ENCODE data around the gene COL23A1.
"Not testable (repeated sequence)": the region's sequence is repeated elsewhere in the genome, so short reads cannot be mapped to it uniquely, and the experiment has no call there.

The COL23A1 gene

GRCh38 chr5:178229111-178229510 is 361.1 kb downstream of the COL23A1 start:
- DNase-seq (ENCODE audit: low read depth in 2 of 2) = not testable (repeated sequence)

DNA sequence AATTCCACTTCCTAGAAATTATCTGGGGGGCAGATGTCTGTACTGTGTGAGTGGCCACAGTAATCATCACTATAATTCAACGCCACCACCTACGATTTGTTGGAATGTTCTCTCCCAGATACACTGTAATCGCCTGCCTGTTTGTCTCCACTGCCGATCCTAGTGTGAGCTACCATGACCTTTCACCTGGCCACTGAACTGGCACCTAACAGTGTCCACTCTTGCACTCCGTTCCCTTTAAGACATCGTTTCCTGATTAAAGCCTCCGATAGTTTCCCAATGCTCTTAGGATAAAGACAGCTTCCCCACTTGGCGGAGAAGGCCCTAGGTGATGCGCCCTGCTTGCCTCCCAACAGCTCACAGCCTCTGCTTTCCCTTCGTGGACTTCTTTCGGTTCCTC is 361.6 kb downstream of the COL23A1 start:
- no peak for DNase-seq (ENCODE audit: low read depth in 2 of 2)

- no peak for DNase-seq (ENCODE audit: low read depth in 2 of 2)
Measured at GRCh38 chr5:178227929-178228328, 362.3 kb downstream of the COL23A1 start.

DNA sequence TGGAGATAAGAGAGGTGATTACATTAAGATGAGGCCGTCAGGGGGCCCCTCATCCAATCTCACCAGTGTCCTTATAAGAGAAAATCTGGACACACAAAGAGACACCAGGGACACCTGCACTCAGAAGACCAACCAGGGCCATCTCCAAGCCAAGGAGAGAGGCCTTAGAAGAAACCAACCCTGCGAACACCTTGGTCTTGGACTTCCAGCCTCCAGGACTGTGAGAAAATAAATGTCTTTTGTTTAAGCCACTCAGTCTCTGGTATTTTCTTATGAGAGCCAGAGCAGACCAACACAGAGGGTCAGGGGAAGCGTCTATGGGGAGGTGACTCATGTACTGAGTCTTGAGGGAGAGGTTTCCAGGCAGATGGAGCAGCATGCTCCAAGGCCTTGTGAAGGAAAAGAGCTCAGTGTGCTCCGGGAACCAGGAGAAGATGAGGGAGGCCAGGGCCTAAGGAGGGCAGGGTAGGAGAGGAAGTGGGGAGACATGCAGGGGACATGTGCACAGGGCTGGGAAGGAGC is 363.0 kb downstream of the COL23A1 start:
- DNase-seq (ENCODE audit: low read depth in 2 of 2) = no peak

- DNase-seq (ENCODE audit: low read depth in 2 of 2) = no peak
Measured at GRCh38 chr5:178225174-178225573, 365.0 kb downstream of the COL23A1 start.

DNA sequence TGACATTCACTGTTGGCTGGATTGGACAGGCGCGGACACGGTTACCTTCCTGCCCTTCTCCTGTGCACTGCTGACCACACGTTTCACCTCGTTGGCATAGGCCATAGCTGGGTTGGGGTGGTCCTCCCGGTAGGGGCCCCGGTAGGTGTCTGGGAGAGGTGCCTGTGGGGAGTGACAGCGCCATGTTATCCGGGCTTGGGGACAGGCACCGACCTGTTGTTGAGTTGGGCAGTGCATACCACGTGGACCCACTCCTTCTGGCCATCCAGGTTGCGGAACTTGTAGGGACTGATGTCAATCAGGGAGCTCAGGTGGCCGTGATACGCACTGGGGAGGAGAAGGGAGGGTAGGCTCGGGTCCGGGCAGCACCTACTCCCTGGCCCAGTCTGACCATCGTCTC is 365.8 kb downstream of the COL23A1 start:
- DNase-seq (ENCODE audit: low read depth in 2 of 2) = no peak

DNA sequence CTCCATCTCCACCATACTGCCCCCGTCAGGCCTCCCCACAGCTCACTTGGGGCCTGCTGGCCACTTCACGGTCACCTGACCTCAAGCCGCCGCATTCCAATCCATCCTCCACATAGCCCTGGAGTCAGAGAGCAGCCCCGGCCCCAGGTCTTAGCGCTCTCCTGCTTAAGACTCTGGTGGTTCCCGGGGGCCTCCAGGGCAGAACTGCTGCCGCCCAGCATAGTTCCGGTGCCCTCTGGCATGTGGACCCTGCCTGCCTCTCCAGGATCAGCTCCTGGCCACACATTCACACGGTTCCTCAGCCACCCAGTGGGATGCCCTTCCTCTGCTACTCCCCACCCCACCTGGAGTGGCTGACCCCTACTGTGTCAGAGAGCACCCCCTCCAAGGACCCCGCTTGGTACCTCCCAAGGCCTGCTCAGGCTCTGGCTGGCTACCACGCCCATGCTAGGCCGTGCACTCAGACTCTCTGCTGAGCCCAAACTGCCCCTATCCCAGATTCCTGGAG is 366.3 kb downstream of the COL23A1 start:
- no peak for DNase-seq (ENCODE audit: low read depth in 2 of 2)

- no peak for DNase-seq (ENCODE audit: low read depth in 2 of 2)
Measured at GRCh38 chr5:178223196-178223773, 366.9 kb downstream of the COL23A1 start.

DNA sequence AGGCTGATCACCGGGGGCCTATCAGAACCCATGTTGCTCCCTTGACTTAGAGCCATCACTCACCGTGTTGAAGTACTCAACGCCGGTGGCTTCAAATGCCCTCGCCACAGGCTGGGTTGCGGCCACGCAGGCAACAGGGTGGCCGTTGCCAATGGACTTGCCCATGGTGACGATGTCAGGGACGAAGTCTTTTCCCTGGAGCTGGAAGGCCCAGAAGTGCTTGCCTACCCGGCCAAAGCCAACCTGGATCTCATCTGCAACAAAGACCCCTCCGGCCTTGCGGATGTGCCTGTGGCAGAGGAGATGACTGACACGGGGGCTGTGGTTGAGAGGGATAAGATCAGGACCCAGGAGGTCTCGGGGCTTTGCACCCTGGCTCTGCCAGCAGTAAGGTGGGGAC is 367.9 kb downstream of the COL23A1 start:
- no peak for DNase-seq (ENCODE audit: low read depth in 2 of 2)

GRCh38 chr5:178221853-178222252 is 368.3 kb downstream of the COL23A1 start:
- no peak for DNase-seq (ENCODE audit: low read depth in 2 of 2)

- no peak for DNase-seq (ENCODE audit: low read depth in 2 of 2)
Measured at GRCh38 chr5:178221282-178221681, 368.9 kb downstream of the COL23A1 start.

GRCh38 chr5:178218827-178219226 is 371.4 kb downstream of the COL23A1 start:
- DNase-seq (ENCODE audit: low read depth in 2 of 2) = no peak

- DNase-seq (ENCODE audit: low read depth in 2 of 2) = no peak
Measured at GRCh38 chr5:178218237-178218776, 371.9 kb downstream of the COL23A1 start.

- no peak for DNase-seq (ENCODE audit: low read depth in 2 of 2)
Measured at GRCh38 chr5:178216779-178217178, 373.4 kb downstream of the COL23A1 start.

- no peak for DNase-seq (ENCODE audit: low read depth in 2 of 2)
Measured at GRCh38 chr5:178216088-178216534, 374.1 kb downstream of the COL23A1 start.

DNA sequence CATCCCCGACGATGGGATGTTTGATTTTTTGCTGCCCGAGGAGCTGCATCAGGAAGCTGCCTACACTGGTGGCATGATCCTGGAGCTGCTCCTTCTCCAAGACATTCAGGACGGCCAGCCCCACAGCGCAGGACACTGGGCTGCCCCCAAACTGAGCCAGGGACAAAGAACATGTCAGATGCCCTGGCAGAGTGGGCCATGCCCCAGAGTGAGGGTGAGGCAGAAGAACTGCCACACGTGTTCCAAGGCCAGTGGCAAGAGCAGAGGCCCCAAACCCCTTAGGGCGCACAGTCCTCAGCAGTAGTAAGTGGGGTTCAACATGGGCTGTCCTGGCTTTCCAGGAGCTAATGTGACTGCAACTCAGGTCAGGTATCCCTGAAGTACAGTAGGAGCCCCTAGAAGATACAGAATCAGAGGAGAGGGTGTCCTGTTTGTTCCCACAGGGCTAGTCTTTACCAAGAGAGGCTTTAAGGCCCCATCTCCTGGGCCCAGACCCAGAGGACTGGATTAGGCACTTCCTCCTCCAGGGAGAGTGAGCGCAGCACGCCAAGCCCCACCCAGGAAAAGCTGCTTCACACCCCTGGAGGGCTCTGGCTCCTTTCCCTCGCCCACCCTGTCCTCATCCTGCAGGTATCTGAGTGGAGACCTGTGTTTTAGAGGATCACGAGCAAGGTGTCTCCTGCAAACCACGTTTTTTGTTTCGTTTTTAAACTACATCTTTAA is 374.8 kb downstream of the COL23A1 start:
- DNase-seq (ENCODE audit: low read depth in 2 of 2) = no peak

DNA sequence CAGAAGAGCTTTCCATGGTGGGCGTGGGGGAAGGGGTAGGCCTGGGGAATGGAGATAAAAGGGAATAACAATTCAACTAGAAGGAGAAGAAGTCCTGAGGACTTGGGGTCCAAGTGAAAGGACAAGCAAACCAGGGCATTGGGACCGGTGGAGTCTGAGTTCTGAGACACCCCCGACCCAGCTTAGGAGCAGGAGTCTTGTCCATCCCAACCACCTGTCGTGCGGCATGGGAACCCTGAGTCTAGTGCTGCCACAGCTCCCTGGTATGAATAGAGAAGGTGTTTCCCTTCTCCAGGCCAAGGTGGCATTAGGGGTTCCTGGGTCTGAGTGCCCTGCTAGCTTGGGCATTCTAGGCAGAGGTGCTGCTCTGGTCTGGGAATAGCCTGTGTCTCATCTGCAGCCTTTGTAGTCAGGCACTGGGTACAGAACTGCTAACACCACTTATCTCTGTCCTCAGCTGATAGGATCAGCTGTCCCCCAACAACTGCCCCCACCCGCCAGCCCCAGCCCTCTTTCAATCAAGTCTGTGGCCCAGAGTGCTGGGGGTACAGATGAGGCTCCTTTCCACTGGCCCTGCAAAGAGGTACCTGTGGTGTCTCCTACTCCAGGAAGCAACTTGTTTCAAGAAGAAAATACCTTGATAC is 375.9 kb downstream of the COL23A1 start:
- no peak for DNase-seq (ENCODE audit: low read depth in 2 of 2)

GRCh38 chr5:178213748-178214151 is 376.4 kb downstream of the COL23A1 start:
- DNase-seq (ENCODE audit: low read depth in 2 of 2) = no peak

GRCh38 chr5:178213003-178213461 is 377.2 kb downstream of the COL23A1 start:
- DNase-seq (ENCODE audit: low read depth in 2 of 2) = no peak

DNA sequence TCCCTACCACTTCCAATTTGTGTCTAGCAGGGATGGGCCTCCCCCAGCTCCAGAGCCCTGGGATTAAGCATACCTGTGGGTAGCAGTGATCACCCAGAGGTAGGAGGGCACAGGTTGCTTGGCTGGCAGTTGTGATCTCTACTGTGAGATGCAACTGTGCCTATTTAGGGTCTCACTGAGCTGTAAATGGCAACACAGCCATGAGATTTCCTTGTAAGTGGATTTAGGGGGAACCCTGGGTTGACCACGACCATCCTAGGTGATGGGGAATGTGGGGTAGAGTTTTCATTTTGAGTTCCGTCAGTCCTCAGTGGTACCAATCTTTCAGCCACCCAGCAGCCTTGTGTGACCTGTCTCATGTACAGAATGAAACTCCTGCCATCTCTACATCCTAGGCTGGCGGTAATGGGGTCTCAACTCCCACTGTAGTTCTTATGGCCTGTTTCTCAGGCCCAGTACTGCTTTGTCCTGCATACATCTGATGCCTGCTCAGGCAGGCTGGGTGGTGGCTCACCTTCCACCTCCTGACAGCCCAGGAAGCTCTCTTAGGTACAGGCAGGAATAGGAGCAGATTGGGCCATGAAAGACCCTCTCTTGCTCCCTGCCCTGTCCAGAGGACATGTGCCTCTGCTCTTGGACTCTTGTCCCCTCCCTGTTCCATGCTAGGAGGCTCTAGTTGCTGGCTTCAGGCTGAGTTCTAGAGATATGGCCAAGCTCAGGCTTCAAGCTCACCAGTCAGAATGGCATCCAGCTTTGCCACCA is 377.8 kb downstream of the COL23A1 start:
- no peak for DNase-seq (ENCODE audit: low read depth in 2 of 2)

Data from fibroblast of skin of left biceps (primary cell).